ENCODE measurements around the gene TTLL3.

Gene TTLL3

GRCh38 chr3:9800529-9800928 lies 9.5 kb upstream of the TTLL3 start:
- Histone ChIP-seq H3K79me2 (ENCODE audit: low read length) (peaks cover 29% of the 10 kb centered on the region), H3K4me2 (ENCODE audit: low read length) (no peak overlapping the region), H3K9ac (ENCODE audit: low read length) (no peak overlapping the region), H3K4me3 (ENCODE audit: low read length) (no peak overlapping the region), H3K27ac (ENCODE audit: low read length) (no peak overlapping the region), H3K36me3 (replicated peaks; ENCODE audit: low read depth, low read length) (peaks cover 69% of the 10 kb centered on the region), H3K27me3 (ENCODE audit: low read depth, low read length) (no peaks in the 10 kb centered on the region), H3K9me3 (ENCODE audit: insufficient read depth, low read length) (no peaks in the 10 kb centered on the region), H4K20me1 (ENCODE audit: insufficient read depth, low read length) (peaks cover 15% of the 10 kb centered on the region), H3K4me1 (ENCODE audit: low read length) (peaks cover 9% of the 10 kb centered on the region), H2AFZ (ENCODE audit: low read depth, low read length) (no peak overlapping the region)
- no peak for TF ChIP-seq EZH2phosphoT487 (IDR thresholded peaks at IDR 0.05; ENCODE audit: low read depth)
- peak; percentile 34; the same call in 1 of the 2 replicates for TF ChIP-seq CTCF (IDR thresholded peaks at IDR 0.05; ENCODE audit: low read depth, low read length)

GRCh38 chr3:9803494-9803893 lies 6.6 kb upstream of the TTLL3 start:
- Histone ChIP-seq H2AFZ (ENCODE audit: low read depth, low read length) (no peak overlapping the region), H4K20me1 (ENCODE audit: insufficient read depth, low read length) (peaks cover 2% of the 10 kb centered on the region; the same call in 1 of the 2 replicates), H3K4me3 (ENCODE audit: low read length) (no peak overlapping the region), H3K27me3 (ENCODE audit: low read depth, low read length) (no peaks in the 10 kb centered on the region), H3K27ac (ENCODE audit: low read length) (no peak overlapping the region), H3K4me2 (ENCODE audit: low read length) (no peak overlapping the region), H3K36me3 (replicated peaks; ENCODE audit: low read depth, low read length) (peaks cover 63% of the 10 kb centered on the region), H3K9ac (ENCODE audit: low read length) (no peak overlapping the region), H3K4me1 (ENCODE audit: low read length) (peaks cover 3% of the 10 kb centered on the region; the same call in 1 of the 2 replicates), H3K9me3 (ENCODE audit: insufficient read depth, low read length) (no peaks in the 10 kb centered on the region), H3K79me2 (ENCODE audit: low read length) (no peaks in the 10 kb centered on the region)
- no peak for TF ChIP-seq EZH2phosphoT487 (IDR thresholded peaks at IDR 0.05; ENCODE audit: low read depth)
- no peak for TF ChIP-seq CTCF (IDR thresholded peaks at IDR 0.05; ENCODE audit: low read depth, low read length)

GRCh38 chr3:9804996-9805395 lies 5.1 kb upstream of the TTLL3 start:
- no peaks in the 10 kb centered on the region for H3K9me3 ChIP-seq (ENCODE audit: insufficient read depth, low read length)
- 0 out of 2 replicates have a peak, but pooled peaks cover 2% of the 10 kb centered on the region for H4K20me1 ChIP-seq (ENCODE audit: insufficient read depth, low read length)
- TF ChIP-seq CTCF (IDR thresholded peaks at IDR 0.05; ENCODE audit: low read depth, low read length) = no peak
- no peak for TF ChIP-seq EZH2phosphoT487 (IDR thresholded peaks at IDR 0.05; ENCODE audit: low read depth)
- peaks cover 16% of the 10 kb centered on the region for H3K4me1 ChIP-seq (ENCODE audit: low read length)
- H3K79me2 ChIP-seq (ENCODE audit: low read length) = no peaks in the 10 kb centered on the region
- H3K9ac ChIP-seq (ENCODE audit: low read length) = no peak overlapping the region
- no peak overlapping the region for H3K4me2 ChIP-seq (ENCODE audit: low read length)
- no peak overlapping the region for H3K4me3 ChIP-seq (ENCODE audit: low read length)
- no peak overlapping the region for H2AFZ ChIP-seq (ENCODE audit: low read depth, low read length)
- H3K27ac ChIP-seq (ENCODE audit: low read length) = no peak overlapping the region
- peaks cover 53% of the 10 kb centered on the region for H3K36me3 ChIP-seq (replicated peaks; ENCODE audit: low read depth, low read length)
- H3K27me3 ChIP-seq (ENCODE audit: low read depth, low read length) = no peaks in the 10 kb centered on the region

GRCh38 chr3:9806137-9806536 lies 3.9 kb upstream of the TTLL3 start:
- no peak for TF ChIP-seq EZH2phosphoT487 (IDR thresholded peaks at IDR 0.05; ENCODE audit: low read depth)
- TF ChIP-seq CTCF (IDR thresholded peaks at IDR 0.05; ENCODE audit: low read depth, low read length) = no peak
- Histone ChIP-seq H3K9ac (ENCODE audit: low read length) (no peak overlapping the region), H3K27me3 (ENCODE audit: low read depth, low read length) (no peaks in the 10 kb centered on the region), H2AFZ (ENCODE audit: low read depth, low read length) (no peak overlapping the region), H3K27ac (ENCODE audit: low read length) (no peak overlapping the region), H3K9me3 (ENCODE audit: insufficient read depth, low read length) (no peaks in the 10 kb centered on the region), H3K4me3 (ENCODE audit: low read length) (no peak overlapping the region), H3K36me3 (replicated peaks; ENCODE audit: low read depth, low read length) (peaks cover 48% of the 10 kb centered on the region), H4K20me1 (ENCODE audit: insufficient read depth, low read length) (0 out of 2 replicates have a peak, but pooled peaks cover 2% of the 10 kb centered on the region), H3K4me2 (ENCODE audit: low read length) (no peak overlapping the region), H3K4me1 (ENCODE audit: low read length) (peaks cover 16% of the 10 kb centered on the region), H3K79me2 (ENCODE audit: low read length) (no peaks in the 10 kb centered on the region)
